Stimulated activated CD8-positive, alpha-beta memory T cell treated with anti-CD3 and anti-CD28 coated beads, Interleukin-15, amount 100 ng/mL, for 48 hours (primary cell): Measurements from ENCODE around the gene PPP3CA.

Source experiments
- DNase-seq, 2 donors: peaks; one replicate each; pipeline ENCODE4 v3.0.0-alpha.2; 2020; ENCODE audit warnings: low read depth in 2 of 2

Gene PPP3CA

GRCh38 chr4:101288365-101289145 is 58.8 kb downstream of the PPP3CA start:
- DNase-seq: no peak

GRCh38 chr4:101287324-101287723 is 60.0 kb downstream of the PPP3CA start:
- no peak for DNase-seq

DNA sequence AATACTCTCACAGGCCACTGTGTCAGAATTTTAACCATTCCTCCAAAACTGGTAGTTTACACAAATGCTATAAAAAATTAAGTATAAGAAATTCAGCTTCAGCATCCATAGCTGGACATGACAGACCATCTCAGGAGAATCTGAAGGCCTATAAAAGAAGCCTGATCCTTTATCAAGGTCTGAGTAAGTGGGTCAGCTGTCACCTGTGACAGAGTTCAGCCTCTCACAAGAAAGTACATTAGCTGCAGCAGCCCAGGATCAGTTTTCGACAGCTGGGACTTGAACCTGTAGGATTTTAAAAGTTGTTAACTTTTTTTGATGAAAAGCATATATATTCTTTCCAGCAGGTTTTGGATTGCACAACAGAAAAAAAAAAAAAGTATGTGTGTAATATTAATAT is 60.7 kb downstream of the PPP3CA start:
- DNase-seq: no peak

DNA sequence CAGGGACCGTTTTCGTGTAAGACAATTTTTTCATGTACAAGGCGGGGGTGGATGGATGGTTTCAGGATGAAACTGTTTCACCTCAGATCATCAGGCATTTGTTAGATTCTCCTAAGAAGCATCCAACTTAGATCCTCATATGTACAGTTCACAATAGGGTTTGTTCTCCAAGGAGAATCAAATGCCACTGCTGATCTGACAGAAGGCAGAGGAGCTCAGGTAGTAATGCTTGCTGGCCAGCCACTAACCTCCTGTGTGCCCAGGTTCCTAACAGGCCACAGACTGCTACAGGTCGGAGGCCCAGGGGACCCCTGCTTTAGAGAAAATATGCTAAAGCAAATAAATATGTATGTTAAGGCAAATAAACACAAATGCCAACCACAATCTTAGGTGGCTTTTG is 61.3 kb downstream of the PPP3CA start:
- DNase-seq: no peak

DNA sequence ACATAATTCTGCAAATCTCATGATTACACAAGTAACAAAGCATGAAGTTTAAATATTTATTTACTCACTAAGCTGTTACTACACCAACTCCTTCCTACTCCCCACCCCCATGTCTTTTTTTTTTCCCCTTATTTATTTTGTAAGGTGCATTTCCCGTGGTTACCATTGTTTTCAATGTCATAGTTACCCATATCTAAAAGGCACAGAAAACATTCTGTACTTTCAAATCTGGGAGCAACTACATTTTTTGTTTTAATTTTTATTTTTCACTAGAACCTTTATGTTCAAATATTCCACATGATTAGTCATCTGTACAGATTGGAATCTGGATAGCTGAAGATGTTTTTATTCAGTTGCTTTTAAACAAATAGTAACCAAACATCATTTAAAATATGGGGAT is 62.8 kb downstream of the PPP3CA start:
- no peak for DNase-seq

DNA sequence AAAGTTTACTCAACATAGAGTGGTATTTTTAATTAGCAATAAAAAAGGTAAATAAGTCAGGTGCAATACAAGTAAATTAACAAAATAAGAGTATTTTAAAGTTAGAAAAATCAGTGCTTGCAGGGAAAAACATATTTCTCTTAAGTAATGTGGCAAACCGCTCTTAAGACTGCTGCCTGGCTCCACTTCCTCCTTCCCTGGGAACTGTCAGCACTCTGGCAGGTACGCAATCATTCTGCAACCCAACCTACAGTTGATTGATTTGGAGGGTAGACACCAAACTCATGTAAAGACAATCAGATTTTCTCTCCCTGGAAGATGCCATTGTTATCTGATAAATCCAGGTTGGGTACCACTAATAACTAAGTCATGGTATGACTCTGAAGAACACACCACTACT is 63.9 kb downstream of the PPP3CA start:
- DNase-seq: no peak

GRCh38 chr4:101282076-101282844 is 65.1 kb downstream of the PPP3CA start:
- DNase-seq: peak in 1 of 2 donors; percentile 3

DNA sequence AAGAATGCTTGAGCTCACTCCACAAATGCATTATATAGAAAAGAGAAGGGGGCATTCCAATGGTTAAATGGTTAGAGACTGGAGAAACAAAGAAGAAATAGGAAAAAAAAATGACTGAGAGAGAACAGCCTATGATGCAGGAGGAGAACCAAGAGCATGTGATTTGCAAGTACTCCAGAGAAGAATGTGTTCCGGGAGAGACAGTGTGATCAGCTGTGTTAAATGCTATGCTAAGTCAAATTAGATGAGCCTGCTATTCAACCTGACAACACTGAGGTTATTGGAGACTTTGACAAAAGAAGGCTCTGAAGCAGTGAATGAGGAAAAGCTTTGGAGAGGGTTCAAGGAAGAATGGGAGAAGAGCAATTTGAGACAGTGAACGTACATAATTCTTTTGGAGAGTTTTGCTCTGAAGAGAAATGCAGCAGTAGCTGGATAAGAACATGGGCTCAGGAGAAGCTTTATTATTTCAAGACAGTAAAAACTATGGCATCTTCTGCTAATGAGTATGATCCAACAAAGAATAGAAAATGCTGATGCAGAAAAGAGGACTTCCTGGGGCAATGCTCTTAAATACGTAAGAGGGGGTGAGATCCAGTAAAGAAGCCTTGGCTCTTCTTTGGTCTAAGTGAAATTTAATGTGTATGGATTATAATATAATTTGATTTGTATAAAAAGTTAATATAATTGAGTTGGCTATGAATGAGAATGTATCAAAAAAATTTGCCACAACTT is 66.3 kb downstream of the PPP3CA start:
- no peak for DNase-seq

- no peak for DNase-seq
Observed at GRCh38 chr4:101279377-101279871, 67.9 kb downstream of the PPP3CA start.

DNA sequence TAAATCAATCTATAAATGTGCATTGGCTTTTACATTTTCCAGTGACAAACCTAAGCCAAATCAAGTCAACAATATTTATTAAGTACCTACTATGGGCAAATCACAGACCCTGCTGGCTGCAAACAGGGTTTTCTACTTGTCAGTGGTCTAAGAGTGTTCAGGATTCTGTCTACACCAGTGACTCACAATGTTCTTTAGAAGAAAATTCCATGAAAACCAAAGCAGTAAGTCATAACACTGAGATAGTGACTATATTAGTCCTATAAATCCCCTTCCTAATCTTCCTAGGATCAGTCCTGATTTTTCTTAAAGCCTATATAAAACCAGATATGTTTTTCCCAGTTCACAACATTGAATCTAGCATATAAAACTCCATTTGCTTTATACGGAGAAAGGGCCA is 69.7 kb downstream of the PPP3CA start:
- DNase-seq: no peak

DNA sequence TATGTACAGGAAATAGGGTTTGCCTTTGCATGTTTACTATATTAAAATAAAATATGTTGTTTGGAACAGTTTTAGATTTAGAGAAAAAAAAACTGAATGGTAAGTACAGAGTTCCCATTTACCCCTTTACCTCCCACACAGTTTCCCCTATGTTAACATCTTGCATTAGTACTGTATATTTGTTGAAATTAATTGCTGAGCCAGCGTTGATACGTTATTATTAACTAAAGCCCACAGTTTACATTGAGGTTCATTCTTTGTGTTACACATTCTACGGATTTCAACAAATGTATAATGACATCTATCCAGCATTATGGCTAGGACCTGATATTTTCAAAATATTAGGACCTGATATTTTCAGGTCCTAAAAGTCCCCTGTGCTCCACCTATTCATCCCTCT is 70.7 kb downstream of the PPP3CA start:
- no peak for DNase-seq

DNA sequence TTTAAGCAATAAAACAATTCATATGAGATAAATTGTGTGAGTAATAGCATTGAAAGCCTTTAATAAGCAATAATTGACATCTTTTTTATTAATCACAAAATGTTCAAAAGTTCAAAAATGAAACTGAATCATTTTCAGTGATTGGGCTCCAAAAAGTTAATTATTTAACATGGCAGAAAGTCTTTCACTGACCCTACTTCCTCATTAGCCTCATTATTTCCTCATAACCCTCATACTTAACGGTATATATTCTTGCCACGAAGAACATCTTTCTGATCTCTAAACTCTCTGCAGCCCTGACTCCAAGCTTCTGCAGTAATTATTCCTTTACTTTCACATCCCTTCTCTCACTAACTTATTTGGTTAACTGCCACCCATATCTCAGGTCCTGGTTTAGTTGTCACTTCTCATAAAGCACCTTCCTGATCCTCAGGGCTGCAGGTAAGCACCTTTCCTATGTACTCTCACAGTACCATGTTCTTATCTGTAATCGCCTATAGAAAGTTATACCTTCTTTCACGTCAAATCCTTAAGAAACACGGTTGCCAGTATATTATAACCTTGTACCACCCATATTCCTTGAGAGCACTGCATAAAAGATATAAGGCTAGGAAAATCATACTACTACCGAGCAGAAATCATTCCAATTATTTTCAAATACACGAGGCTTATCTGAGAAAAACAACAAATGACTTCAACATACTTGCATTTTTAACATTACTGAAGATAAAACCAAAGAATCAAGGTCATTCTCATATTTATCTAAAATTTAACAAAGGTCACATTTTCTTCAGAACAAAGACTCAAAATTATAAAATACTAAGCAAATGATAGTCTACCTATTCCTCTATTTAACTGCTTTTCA is 72.2 kb downstream of the PPP3CA start:
- no peak for DNase-seq

- no peak for DNase-seq
Observed at GRCh38 chr4:101271516-101271915, 75.8 kb downstream of the PPP3CA start.

- DNase-seq: no peak
Observed at GRCh38 chr4:101269682-101270081, 77.6 kb downstream of the PPP3CA start.

GRCh38 chr4:101265816-101266172 is 81.5 kb downstream of the PPP3CA start:
- no peak for DNase-seq

DNA sequence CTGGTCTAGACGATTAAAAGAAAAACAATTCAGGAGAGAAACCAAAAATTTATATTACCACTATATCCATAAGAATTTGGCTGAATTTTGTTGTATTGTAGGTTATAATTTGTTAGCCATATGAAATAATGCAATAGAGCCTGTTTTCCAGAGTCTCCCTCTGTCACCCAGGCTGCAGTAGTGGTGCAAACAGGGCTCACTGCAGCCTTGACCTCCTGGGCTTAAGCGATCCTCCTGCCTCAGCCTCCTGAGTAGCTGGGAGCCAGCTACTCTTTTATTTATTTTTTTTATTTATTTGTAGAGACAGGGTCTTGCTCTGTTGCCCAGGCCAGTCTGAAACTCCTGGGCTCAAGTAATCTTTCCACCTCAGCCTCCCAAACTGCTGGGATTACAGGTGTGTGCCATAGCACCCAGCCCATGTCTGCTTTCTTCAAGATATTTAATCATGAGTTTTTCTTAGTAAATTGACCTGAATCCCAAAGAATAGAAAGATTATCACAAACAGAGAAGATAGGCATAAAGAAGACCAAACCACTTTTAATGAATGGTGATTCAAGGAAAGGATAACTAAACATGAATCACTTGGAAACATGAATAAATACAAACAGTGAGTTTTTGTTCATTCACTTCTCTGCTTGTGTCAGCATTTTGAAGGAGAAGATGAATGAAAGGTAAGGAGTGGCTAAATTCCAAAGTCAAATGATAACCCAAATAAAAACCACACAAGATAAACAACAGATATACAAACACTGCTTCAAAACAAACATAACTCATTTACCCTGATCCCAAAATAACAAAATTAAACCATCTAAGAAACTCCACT is 82.1 kb downstream of the PPP3CA start:
- DNase-seq: no peak

- DNase-seq: no peak
Observed at GRCh38 chr4:101264512-101264911, 82.8 kb downstream of the PPP3CA start.

- no peak for DNase-seq
Observed at GRCh38 chr4:101262683-101263082, 84.6 kb downstream of the PPP3CA start.

DNA sequence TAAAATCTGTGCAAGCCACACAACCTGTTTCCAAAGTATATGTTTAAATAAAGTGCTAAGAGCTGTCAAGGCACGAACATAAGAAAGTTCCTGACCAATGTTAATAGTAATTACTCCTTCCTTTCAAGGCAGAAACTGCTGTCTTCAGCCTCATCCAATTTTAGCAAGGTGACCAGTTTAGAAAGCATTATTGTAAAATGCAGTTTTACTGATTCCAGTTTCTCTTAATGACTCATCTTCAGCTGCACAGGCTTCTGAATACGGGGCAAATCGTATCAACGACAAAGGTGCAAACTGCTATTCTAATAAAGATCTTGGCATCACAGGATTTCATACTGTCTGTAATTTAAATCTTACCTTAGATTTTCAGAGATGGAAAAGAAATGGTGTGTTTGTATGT is 87.5 kb downstream of the PPP3CA start:
- DNase-seq: no peak

DNA sequence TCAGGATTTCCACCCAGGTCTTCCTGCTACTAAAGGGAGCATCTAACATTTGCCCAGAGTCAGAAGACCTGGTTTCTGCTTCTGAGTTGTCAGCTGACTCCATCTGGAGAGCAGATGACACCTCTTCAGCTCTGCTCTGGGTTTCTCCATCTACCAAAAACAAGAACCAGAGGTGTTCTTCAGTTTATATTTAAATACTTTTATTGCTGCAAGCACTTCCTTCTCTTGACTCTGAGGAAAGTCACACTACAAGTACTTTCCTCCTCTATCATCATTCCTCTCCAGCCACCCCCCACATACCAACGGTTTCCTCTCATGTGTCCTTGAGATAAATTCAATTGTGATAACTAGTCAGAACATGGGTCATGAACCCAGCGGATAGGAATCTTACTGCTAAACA is 88.4 kb downstream of the PPP3CA start:
- DNase-seq: no peak

- DNase-seq: no peak
Observed at GRCh38 chr4:101256222-101256621, 91.1 kb downstream of the PPP3CA start.
